BLaER1 (cell line): ENCODE measurements around the gene TAS2R41.
"Not testable (repeated sequence)": the region's sequence is repeated elsewhere in the genome, so short reads cannot be mapped to it uniquely, and the experiment has no call there.

Experiments used
- H3K27ac ChIP-seq: shearing (Covaris generic); formaldehyde crosslinking; 2 replicates; pipeline ENCODE4 v1.8.1; 2022
- H3K27me3 ChIP-seq: shearing (Covaris generic); formaldehyde crosslinking; 2 replicates; pipeline ENCODE4 v1.8.1; 2022
- H3K36me3 ChIP-seq: shearing (Covaris generic); formaldehyde crosslinking; 2 replicates; pipeline ENCODE4 v1.8.1; 2022
- H3K4me1 ChIP-seq: shearing (Covaris generic); formaldehyde crosslinking; 2 replicates; pipeline ENCODE4 v1.8.1; 2022
- H3K4me2 ChIP-seq: shearing (Covaris generic); formaldehyde crosslinking; 2 replicates; pipeline ENCODE4 v1.8.1; 2022
- H3K4me3 ChIP-seq: shearing (Covaris generic); formaldehyde crosslinking; 2 replicates; pipeline ENCODE4 v1.8.1; 2022
- H3K9ac ChIP-seq: shearing (Covaris generic); formaldehyde crosslinking; 2 replicates; pipeline ENCODE4 v1.8.1; 2022
- H3K9me3 ChIP-seq: shearing (Covaris generic); formaldehyde crosslinking; 2 replicates; pipeline ENCODE4 v1.8.1; 2022
- H4K20me1 ChIP-seq: shearing (Covaris generic); formaldehyde crosslinking; 2 replicates; pipeline ENCODE4 v1.8.1; 2022
- Cebpa-rat ChIP-seq: shearing (Covaris generic); IDR thresholded peaks from 2 replicates; pipeline ENCODE4 v1.8.1; 2022

The TAS2R41 gene

DNA sequence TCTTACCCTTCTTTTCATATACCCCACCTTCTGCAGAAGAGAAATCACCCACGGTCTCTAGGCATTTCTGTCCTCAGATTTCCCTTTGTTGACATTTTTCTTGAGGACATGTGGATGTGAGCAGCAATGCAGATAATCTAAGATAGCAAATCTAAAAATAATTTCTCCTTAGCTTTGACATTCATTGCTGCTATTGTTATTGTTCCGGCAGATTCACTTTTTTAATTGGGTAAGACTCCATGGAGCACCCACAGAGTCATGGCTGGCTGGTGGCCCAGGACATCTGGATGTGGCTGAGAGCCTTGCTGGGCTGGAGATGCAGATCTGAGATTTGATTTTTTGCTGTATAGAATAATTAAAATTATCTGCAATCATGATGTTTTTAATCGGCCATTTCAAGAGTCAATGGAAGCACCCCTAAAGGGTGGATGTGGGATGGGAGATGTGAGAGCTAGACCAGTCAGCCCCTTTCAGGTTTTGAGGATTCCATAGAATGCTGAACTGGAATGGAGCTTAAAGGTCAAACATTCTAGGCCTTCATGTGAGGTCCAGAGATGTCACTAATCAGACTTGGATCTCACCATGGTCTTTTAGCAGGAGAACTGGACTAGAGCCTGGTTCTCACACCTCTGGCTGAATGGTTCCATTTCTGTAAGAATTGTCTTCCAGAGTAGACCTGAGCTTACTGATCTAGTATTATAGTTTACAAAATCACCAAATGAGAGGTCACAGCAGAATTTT is 37.5 kb downstream of the TAS2R41 start:
- no peaks in the 10 kb centered on the region for H3K27me3 ChIP-seq
- peaks cover 13% of the 10 kb centered on the region for H3K9me3 ChIP-seq
- no peaks in the 10 kb centered on the region for H3K4me1 ChIP-seq
- TF ChIP-seq Cebpa-rat, result no peak
- H3K9ac ChIP-seq, result no peak overlapping the region
- no peak overlapping the region for H3K27ac ChIP-seq
- no peaks in the 10 kb centered on the region for H4K20me1 ChIP-seq
- H3K4me3 ChIP-seq, result no peak overlapping the region
- no peaks in the 10 kb centered on the region for H3K36me3 ChIP-seq
- H3K4me2 ChIP-seq, result no peak overlapping the region

DNA sequence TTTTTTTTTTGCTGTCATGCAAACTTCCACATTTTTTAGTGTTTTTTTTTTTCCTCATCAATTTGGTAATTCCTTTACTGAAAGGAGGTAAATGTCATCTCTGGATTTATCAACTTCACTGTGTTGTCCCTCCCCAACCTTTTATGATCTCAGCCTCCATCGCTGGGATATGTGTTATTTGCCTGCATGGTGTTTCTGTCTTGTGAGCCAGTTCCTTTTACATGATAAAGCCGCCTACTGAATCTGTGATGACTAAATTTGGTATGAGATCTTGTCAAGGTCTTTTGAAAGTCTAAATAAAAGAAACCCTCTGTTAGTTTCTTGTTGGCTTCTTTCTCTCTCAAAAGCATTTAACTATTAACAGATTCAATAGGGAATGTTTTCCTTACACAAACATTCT is 39.3 kb downstream of the TAS2R41 start:
- TF ChIP-seq Cebpa-rat, result no peak
- Histone ChIP-seq H3K36me3 (no peaks in the 10 kb centered on the region), H3K4me3 (no peak overlapping the region), H3K4me2 (no peak overlapping the region), H3K27me3 (no peaks in the 10 kb centered on the region), H3K9ac (no peak overlapping the region), H3K9me3 (no peaks in the 10 kb centered on the region), H4K20me1 (no peaks in the 10 kb centered on the region), H3K27ac (no peak overlapping the region), H3K4me1 (no peaks in the 10 kb centered on the region)

DNA sequence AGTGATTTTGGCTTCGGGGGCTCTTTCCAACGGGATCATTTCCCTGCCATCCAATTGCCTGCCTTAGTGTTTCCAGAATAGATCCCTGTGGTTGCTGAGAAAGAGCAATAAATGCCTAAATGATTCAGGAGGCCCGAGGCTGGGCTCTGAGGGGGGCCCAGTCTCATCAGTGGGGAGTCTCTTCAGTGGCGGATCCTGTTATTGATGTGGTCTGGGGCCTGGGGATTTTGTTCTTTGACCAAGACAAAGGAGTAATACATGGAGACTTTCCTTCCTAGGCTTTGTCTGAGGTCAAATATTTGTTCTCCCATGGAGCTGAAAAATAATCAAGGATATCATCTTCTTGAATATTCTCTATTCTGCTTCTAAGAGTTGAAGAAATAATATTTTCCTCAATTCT is 40.8 kb downstream of the TAS2R41 start:
- no peak overlapping the region for H3K27ac ChIP-seq
- H3K36me3 ChIP-seq, result no peaks in the 10 kb centered on the region
- H3K27me3 ChIP-seq, result no peaks in the 10 kb centered on the region
- H3K4me2 ChIP-seq, result no peak overlapping the region
- no peaks in the 10 kb centered on the region for H3K4me1 ChIP-seq
- no peak for TF ChIP-seq Cebpa-rat
- H4K20me1 ChIP-seq, result no peaks in the 10 kb centered on the region
- no peaks in the 10 kb centered on the region for H3K9me3 ChIP-seq
- H3K9ac ChIP-seq, result no peak overlapping the region
- no peak overlapping the region for H3K4me3 ChIP-seq

DNA sequence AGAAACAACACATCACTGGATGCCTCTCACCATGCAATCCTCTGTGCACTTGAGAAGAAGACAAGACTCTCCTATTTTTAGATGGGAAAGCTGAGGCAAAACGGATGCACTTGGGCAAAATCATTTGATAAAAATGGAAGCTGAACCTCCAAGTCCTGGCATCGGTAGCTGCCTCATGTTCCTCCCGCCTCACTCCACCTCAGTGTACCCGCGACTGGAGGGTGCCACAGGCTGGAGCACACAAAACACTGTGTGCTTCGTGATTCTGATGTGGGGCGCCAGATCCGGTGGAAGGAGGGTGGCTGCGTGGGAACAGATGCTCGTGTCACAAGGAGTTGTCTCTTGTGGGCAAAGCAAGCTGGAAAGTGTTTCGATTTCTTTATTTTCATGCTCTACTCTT is 41.3 kb downstream of the TAS2R41 start:
- TF ChIP-seq Cebpa-rat, result no peak

DNA sequence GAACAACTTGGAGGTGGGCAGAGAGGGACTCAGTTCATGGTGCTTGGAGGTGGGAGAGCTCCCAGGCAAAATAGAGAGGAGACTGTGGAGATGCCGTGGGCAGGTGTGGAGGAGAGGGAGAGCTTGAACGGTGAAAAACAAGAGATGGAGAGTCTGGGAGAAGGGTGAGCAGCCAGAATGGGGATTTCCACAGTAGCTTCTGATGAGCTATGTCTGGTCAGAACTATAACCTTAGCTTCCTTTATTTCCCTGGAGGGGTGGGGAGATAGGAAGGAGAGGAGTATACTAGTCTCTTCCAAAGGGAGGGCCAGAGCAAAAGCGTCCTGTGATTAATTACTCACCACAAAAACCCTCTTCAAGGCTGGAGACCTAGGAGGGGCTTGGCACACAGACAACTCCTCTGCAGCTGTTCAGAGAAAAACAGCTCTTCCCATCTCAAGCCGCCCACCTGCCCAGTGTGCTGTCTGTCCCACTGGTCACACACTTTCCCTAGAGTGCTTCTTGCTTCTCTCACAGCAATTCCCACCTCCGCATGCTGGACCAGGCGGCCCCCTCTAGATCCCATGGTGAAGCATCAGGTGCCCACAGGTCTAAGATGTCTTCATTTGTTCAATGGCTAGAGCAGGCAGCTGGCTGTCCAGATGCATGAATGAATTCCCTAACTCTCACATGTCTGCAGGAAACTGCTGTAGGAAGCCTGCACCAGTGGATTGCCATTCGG is 41.9 kb downstream of the TAS2R41 start:
- Histone ChIP-seq H3K27ac (no peak overlapping the region), H4K20me1 (no peaks in the 10 kb centered on the region), H3K4me1 (no peaks in the 10 kb centered on the region), H3K9ac (no peak overlapping the region), H3K36me3 (no peaks in the 10 kb centered on the region), H3K4me2 (no peak overlapping the region), H3K27me3 (no peaks in the 10 kb centered on the region), H3K9me3 (no peaks in the 10 kb centered on the region), H3K4me3 (no peak overlapping the region)
- TF ChIP-seq Cebpa-rat, result no peak

More for the DNA sequence above, 41.3 kb downstream of the TAS2R41 start:
- no peak overlapping the region for H3K9ac ChIP-seq
- no peaks in the 10 kb centered on the region for H3K36me3 ChIP-seq
- no peak overlapping the region for H3K27ac ChIP-seq
- H3K4me2 ChIP-seq, result no peak overlapping the region
- no peaks in the 10 kb centered on the region for H3K4me1 ChIP-seq
- H3K4me3 ChIP-seq, result no peak overlapping the region
- H3K9me3 ChIP-seq, result no peaks in the 10 kb centered on the region
- H4K20me1 ChIP-seq, result no peaks in the 10 kb centered on the region
- H3K27me3 ChIP-seq, result no peaks in the 10 kb centered on the region

DNA sequence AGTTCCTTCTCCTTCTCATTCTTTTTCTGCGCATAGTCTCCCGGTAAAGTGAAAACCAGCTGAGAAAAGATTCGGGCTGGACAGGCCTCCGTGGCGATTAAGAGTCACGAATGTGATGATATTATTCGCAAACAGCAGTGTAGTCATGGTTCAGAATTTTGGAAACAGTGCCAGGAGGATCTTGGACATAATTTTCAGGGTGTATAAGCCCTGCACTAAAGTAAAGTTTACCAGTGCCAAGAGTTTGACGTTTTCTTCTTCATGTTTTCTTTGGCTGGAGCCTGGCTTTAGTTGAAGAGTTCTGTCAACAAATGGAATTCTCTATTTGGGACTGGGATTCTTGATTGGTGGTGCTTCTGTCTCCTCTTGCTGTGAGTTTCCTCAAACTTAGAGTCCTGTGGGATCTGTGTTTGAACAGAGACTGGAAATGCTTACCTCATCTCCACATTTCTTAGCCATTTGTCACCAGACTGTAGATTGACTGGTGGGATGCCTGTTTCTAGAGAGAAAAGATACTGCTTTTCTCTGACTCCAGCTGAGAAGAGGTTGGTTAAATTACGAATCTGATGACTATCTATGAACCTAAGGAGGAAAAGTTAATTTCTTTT is 44.7 kb downstream of the TAS2R41 start:
- not testable (repeated sequence) for H3K9me3 ChIP-seq, H3K4me3 ChIP-seq, H3K27me3 ChIP-seq, H3K36me3 ChIP-seq, H3K4me2 ChIP-seq, H3K9ac ChIP-seq, H3K4me1 ChIP-seq, H4K20me1 ChIP-seq, H3K27ac ChIP-seq
